K562 (cell line): ENCODE data around the gene MYLK2. TPM values are rescaled to one million over a fixed set of nuclear protein-coding genes. Genes with fewer than 3 reads are reported as not detected.

Source experiments
- BRD9 ChIP-seq: fragments of 450-650 bp; IDR thresholded peaks from 2 replicates; pipeline ENCODE4 v1.6.1; 2018; ENCODE audit warnings: low read depth; ENCODE audit not compliant: partially characterized antibody
- CBX2 ChIP-seq: fragments of 200-600 bp; sonication (generic); IDR thresholded peaks from one replicate; pipeline ENCODE4 v1.6.1; 2012; ENCODE audit warnings: mild to moderate bottlenecking, low read length, inconsistent platforms; ENCODE audit not compliant: insufficient read depth, poor library complexity, severe bottlenecking
- ETS2 ChIP-seq: IDR thresholded peaks from 2 replicates; pipeline ENCODE4 v1.6.1; 2016; ENCODE audit warnings: borderline replicate concordance, missing genetic modification characterization, mild to moderate bottlenecking, moderate library complexity, missing compliant biosample characterization; ENCODE audit not compliant: poor library complexity, severe bottlenecking
- GTF2F1 ChIP-seq: IDR thresholded peaks from 2 replicates; pipeline ENCODE4 v1.6.1; 2011; ENCODE audit warnings: low read depth, low read length, improper control_type of control experiment
- HDGF ChIP-seq: fragments of 450-650 bp; IDR thresholded peaks from 2 replicates; pipeline ENCODE4 v1.6.1; 2016
- HNRNPUL1 ChIP-seq: fragments of 200-400 bp; formaldehyde crosslinking; IDR thresholded peaks from 2 replicates; pipeline ENCODE4 v1.6.1; 2017; ENCODE audit warnings: low read length
- PCBP1 ChIP-seq: fragments of 200-400 bp; formaldehyde crosslinking; IDR thresholded peaks from 2 replicates; pipeline ENCODE4 v1.6.1; 2018; ENCODE audit warnings: mild to moderate bottlenecking, low read depth, low read length; ENCODE audit not compliant: poor library complexity, severe bottlenecking
- RBFOX2 ChIP-seq: fragments of 200-400 bp; formaldehyde crosslinking; IDR thresholded peaks from 2 replicates; pipeline ENCODE4 v1.6.1; 2017; ENCODE audit warnings: low read depth, mild to moderate bottlenecking, low read length, moderate library complexity
- RBM25 ChIP-seq: fragments of 200-400 bp; formaldehyde crosslinking; IDR thresholded peaks from 2 replicates; pipeline ENCODE4 v1.6.1; 2018; ENCODE audit warnings: low read length, low read depth, moderate library complexity; ENCODE audit not compliant: severe bottlenecking
- SAP30 ChIP-seq: fragments of 200-600 bp; sonication (generic); IDR thresholded peaks from 2 replicates; pipeline ENCODE4 v1.6.1; 2012; ENCODE audit warnings: borderline replicate concordance, low read depth, mild to moderate bottlenecking, moderate library complexity, low read length, control low read depth, inconsistent platforms; ENCODE audit not compliant: insufficient read depth, poor library complexity, severe bottlenecking
- SETDB1 ChIP-seq: IDR thresholded peaks from one replicate; pipeline ENCODE4 v1.6.1; 2012; ENCODE audit warnings: low read length, control low read depth, inconsistent platforms
- SMC3 ChIP-seq: conservative IDR thresholded peaks from 2 replicates; pipeline ENCODE4 v1.6.1; 2011; ENCODE audit warnings: low read depth, low read length, improper control_type of control experiment; ENCODE audit not compliant: insufficient read depth
- TEAD2 ChIP-seq: fragments of 450-650 bp; IDR thresholded peaks from 2 replicates; pipeline ENCODE4 v1.6.1; 2016; ENCODE audit warnings: missing genetic modification characterization, control low read depth, missing compliant biosample characterization
- ZFP1 ChIP-seq: fragments of 450-650 bp; formaldehyde crosslinking; IDR thresholded peaks from 2 replicates; pipeline ENCODE4 v1.4.0; 2020; ENCODE audit warnings: mild to moderate bottlenecking, mixed read lengths
- polyA plus RNA-seq, 8 experiments: library from polyadenylated mRNA; depleted of rRNA in 4 of 8; stranded (reverse) in 5 of 8; unstranded in 3 of 8; fragments of >200 nt; fragmentation: Nextera tagmentation in 2 of 8; fragmentation: Illumina TruSeq in 1 of 8; extraction: Ambion mirVana in 2 of 8; extraction: Trizol in 1 of 8; gene quantifications; 2 replicates each; pipeline versions ENCODE4 v1.2.1 to v1.2.3, GENCODE V29; 2011 to 2014; ENCODE audit warnings: inconsistent platforms in 1 of 8, missing spikeins in 1 of 8
- total RNA-seq, 7 experiments: library from RNA; depleted of rRNA in 6 of 7; stranded (reverse); fragments of >200 nt in 6 of 7; fragmentation: Illumina TruSeq in 2 of 7; extraction: Trizol in 2 of 7; gene quantifications; 2 replicates each; pipeline versions ENCODE4 v1.2.1 to v1.2.3, GENCODE V29; 2011 to 2021; ENCODE audit warnings: low replicate concordance in 1 of 7
- TF ChIP-seq, protein P1 (sequence below): fragments of 450-650 bp; IDR thresholded peaks from 2 replicates; pipeline ENCODE4 v1.6.1; 2016; ENCODE audit warnings: antibody characterized with exemption
- TF ChIP-seq, protein P2 (sequence below): fragments of 250-450 bp; sonication (Bioruptor Pico); IDR thresholded peaks from 2 replicates; pipeline ENCODE4 v1.5.0; 2021
- TF ChIP-seq, protein P3 (sequence below): fragments of 200-800 bp; sonication (Bioruptor generic); IDR thresholded peaks from 2 replicates; pipeline ENCODE4 v1.6.1; 2017; ENCODE audit warnings: missing genetic modification characterization, missing compliant biosample characterization
- TF ChIP-seq, protein P4 (sequence below): fragments of 450-650 bp; formaldehyde crosslinking; IDR thresholded peaks from 2 replicates; pipeline ENCODE4 v1.4.0; 2020; ENCODE audit warnings: mild to moderate bottlenecking
- TF ChIP-seq, protein P5 (sequence below): fragments of 250-450 bp; sonication (Bioruptor Pico); IDR thresholded peaks from 2 replicates; pipeline ENCODE4 v1.5.0; 2020; ENCODE audit warnings: mild to moderate bottlenecking

MYLK2 gene
- total and polyA plus RNA-seq, 9 of the 15 experiments (the other 6 are each of a cell fraction or from before 2014, with no cell fraction given): 0.07 to 0.53 (median 0.18) TPM; not detected in 2

DNA sequence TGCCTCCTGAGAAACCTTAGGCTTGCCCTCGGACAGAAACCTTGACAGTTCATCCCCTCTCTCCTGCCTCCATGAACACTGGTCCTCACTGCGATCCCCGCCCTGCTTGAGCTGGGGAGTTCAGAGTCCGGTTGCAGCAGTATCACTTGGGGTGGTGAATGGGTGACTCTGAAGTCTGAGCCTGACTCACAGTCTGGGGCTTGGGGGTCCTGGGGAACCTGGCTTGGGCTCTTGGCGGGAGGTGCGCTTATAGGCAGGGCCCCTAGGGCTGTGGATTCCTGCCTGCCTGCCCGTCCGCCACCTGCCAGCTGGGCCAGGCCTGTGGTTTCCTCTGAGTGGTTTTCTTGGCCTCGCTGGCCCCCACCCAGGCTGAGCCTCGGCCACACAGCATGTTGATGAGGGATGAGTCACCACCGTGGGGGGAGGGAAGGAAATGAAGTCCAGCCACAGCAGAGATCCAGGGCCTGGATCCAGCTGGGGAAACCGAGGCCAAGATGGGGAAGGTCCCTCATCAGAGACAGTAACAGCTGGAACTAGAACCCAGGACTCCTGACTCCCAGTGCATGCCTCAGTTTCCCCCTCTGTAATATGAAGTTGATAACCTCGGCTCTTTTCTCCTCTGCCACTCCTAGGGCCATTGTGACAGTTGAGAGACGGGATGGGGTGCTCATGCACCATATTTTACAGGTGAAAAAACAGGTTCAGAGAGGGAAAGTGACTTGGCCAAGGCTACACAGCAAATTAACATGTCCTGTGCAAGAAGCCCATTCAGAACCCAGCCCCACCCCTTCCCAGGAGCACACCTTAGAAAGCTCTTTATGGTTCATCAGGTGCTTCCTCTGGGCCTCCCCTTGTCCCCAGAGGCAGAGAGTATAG, 17.1 kb downstream of the MYLK2 start (continued):
- TF ChIP-seq, protein P1, sequence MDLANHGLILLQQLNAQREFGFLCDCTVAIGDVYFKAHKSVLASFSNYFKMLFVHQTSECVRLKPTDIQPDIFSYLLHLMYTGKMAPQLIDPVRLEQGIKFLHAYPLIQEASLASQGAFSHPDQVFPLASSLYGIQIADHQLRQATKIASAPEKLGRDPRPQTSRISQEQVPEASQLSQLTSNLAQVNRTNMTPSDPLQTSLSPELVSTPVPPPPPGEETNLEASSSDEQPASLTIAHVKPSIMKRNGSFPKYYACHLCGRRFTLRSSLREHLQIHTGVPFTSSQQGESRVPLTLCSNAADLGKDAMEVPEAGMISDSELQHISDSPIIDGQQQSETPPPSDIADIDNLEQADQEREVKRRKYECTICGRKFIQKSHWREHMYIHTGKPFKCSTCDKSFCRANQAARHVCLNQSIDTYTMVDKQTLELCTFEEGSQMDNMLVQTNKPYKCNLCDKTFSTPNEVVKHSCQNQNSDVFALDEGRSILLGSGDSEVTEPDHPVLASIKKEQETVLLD: peak; percentile 33; the same call in 1 of the 2 replicates
- TF ChIP-seq, protein P2, sequence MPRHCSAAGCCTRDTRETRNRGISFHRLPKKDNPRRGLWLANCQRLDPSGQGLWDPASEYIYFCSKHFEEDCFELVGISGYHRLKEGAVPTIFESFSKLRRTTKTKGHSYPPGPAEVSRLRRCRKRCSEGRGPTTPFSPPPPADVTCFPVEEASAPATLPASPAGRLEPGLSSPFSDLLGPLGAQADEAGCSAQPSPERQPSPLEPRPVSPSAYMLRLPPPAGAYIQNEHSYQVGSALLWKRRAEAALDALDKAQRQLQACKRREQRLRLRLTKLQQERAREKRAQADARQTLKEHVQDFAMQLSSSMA (CRISPR knock-in tag): no peak
- TF ChIP-seq SMC3 (no peak), PCBP1 (no peak), GTF2F1 (no peak), HDGF (no peak), ETS2 (tag) (no peak), HNRNPUL1 (no peak), SAP30 (no peak), RBFOX2 (peak; percentile 56), SETDB1 (no peak), ZFP1 (CRISPR knock-in tag) (no peak), TEAD2 (tag) (no peak), CBX2 (no peak), BRD9 (no peak), RBM25 (peak; percentile 76)
- TF ChIP-seq, protein P3, sequence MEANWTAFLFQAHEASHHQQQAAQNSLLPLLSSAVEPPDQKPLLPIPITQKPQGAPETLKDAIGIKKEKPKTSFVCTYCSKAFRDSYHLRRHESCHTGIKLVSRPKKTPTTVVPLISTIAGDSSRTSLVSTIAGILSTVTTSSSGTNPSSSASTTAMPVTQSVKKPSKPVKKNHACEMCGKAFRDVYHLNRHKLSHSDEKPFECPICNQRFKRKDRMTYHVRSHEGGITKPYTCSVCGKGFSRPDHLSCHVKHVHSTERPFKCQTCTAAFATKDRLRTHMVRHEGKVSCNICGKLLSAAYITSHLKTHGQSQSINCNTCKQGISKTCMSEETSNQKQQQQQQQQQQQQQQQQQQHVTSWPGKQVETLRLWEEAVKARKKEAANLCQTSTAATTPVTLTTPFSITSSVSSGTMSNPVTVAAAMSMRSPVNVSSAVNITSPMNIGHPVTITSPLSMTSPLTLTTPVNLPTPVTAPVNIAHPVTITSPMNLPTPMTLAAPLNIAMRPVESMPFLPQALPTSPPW (CRISPR knock-in tag): peak; percentile 85
- TF ChIP-seq, protein P4, sequence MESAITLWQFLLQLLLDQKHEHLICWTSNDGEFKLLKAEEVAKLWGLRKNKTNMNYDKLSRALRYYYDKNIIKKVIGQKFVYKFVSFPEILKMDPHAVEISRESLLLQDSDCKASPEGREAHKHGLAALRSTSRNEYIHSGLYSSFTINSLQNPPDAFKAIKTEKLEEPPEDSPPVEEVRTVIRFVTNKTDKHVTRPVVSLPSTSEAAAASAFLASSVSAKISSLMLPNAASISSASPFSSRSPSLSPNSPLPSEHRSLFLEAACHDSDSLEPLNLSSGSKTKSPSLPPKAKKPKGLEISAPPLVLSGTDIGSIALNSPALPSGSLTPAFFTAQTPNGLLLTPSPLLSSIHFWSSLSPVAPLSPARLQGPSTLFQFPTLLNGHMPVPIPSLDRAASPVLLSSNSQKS: no peak
- TF ChIP-seq, protein P5, sequence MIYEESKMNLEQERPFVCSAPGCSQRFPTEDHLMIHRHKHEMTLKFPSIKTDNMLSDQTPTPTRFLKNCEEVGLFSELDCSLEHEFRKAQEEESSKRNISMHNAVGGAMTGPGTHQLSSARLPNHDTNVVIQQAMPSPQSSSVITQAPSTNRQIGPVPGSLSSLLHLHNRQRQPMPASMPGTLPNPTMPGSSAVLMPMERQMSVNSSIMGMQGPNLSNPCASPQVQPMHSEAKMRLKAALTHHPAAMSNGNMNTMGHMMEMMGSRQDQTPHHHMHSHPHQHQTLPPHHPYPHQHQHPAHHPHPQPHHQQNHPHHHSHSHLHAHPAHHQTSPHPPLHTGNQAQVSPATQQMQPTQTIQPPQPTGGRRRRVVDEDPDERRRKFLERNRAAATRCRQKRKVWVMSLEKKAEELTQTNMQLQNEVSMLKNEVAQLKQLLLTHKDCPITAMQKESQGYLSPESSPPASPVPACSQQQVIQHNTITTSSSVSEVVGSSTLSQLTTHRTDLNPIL (CRISPR knock-in tag): no peak
